ENCODE measurements around the gene SLC1A7. TPM values are rescaled to one million over a fixed set of nuclear protein-coding genes. Genes with fewer than 3 reads are reported as not detected.

SLC1A7 gene
- total and polyA plus RNA-seq, 4 experiments from 2014 or later = not detected

- Histone ChIP-seq H3K9me3 (ENCODE audit: control insufficient read depth in 1 of 2, low read length in 2 of 2) (no peaks in the 10 kb centered on the region), H3K4me1 (ENCODE audit: insufficient read depth, low read length) (no peaks in the 10 kb centered on the region), H3K27me3 (ENCODE audit: insufficient read depth, low read length) (no peaks in the 10 kb centered on the region), H3K4me3 (ENCODE audit: low read length in 2 of 2) (no peak overlapping the region), H3K27ac (ENCODE audit: low read depth, low read length) (no peak overlapping the region), H3K36me3 (ENCODE audit: insufficient read depth, low read length) (no peaks in the 10 kb centered on the region)
- no peak overlapping the region for H3K27ac Mint-ChIP-seq
- H3K9me3 Mint-ChIP-seq = no peaks in the 10 kb centered on the region
- peaks cover 0 to 2% of the 10 kb centered on the region in 2 donors for H3K27me3 Mint-ChIP-seq
- H3K36me3 Mint-ChIP-seq = no peaks in the 10 kb centered on the region
- H3K4me3 Mint-ChIP-seq = no peak overlapping the region
- H3K4me1 Mint-ChIP-seq = no peaks in the 10 kb centered on the region
- CTCF ChIA-PET (ENCODE audit: partially characterized antibody) = no interaction called here
- intact Hi-C loops (cut with micrococcal nuclease) = no loop called here
- DNase-seq = no peak
- POLR2A ChIA-PET (ENCODE audit: partially characterized antibody) = no interaction called here
These were observed 14.9 kb downstream of the SLC1A7 start for GRCh38 chr1:53127546-53127945.

GRCh38 chr1:53126495-53126894 is 15.9 kb downstream of the SLC1A7 start:
- H3K4me1 ChIP-seq (ENCODE audit: insufficient read depth, low read length) = no peaks in the 10 kb centered on the region
- no peak overlapping the region for H3K4me3 ChIP-seq (ENCODE audit: low read length in 2 of 2)
- Mint-ChIP-seq H3K27ac (no peak overlapping the region), H3K9me3 (no peaks in the 10 kb centered on the region), H3K36me3 (no peaks in the 10 kb centered on the region), H3K27me3 (peaks cover 0 to 2% of the 10 kb centered on the region in 2 donors), H3K4me3 (no peak overlapping the region), H3K4me1 (no peaks in the 10 kb centered on the region)
- ChIA-PET CTCF (ENCODE audit: partially characterized antibody) (no interaction called here), POLR2A (ENCODE audit: partially characterized antibody) (no interaction called here)
- no peak overlapping the region for H3K27ac ChIP-seq (ENCODE audit: low read depth, low read length)
- no peaks in the 10 kb centered on the region for H3K9me3 ChIP-seq (ENCODE audit: control insufficient read depth in 1 of 2, low read length in 2 of 2)
- no peaks in the 10 kb centered on the region for H3K27me3 ChIP-seq (ENCODE audit: insufficient read depth, low read length)
- intact Hi-C loops (cut with micrococcal nuclease) = no loop called here
- H3K36me3 ChIP-seq (ENCODE audit: insufficient read depth, low read length) = no peaks in the 10 kb centered on the region
- no peak for DNase-seq

- H3K4me1 Mint-ChIP-seq = no peaks in the 10 kb centered on the region
- H3K4me1 ChIP-seq (ENCODE audit: insufficient read depth, low read length) = no peaks in the 10 kb centered on the region
- peaks cover 0 to 7% of the 10 kb centered on the region in 2 donors for H3K27me3 Mint-ChIP-seq
- no peaks in the 10 kb centered on the region for H3K36me3 ChIP-seq (ENCODE audit: insufficient read depth, low read length)
- intact Hi-C loops (cut with micrococcal nuclease) = no loop called here
- ChIA-PET CTCF (ENCODE audit: partially characterized antibody) (no interaction called here), POLR2A (ENCODE audit: partially characterized antibody) (no interaction called here)
- no peaks in the 10 kb centered on the region for H3K27me3 ChIP-seq (ENCODE audit: insufficient read depth, low read length)
- no peaks in the 10 kb centered on the region for H3K9me3 ChIP-seq (ENCODE audit: control insufficient read depth in 1 of 2, low read length in 2 of 2)
- H3K4me3 Mint-ChIP-seq = no peak overlapping the region
- DNase-seq = no peak
- no peak overlapping the region for H3K27ac ChIP-seq (ENCODE audit: low read depth, low read length)
- H3K4me3 ChIP-seq (ENCODE audit: low read length in 2 of 2) = no peak overlapping the region
- H3K27ac Mint-ChIP-seq = no peak overlapping the region
- no peaks in the 10 kb centered on the region for H3K36me3 Mint-ChIP-seq
- no peaks in the 10 kb centered on the region for H3K9me3 Mint-ChIP-seq
These were observed 16.6 kb downstream of the SLC1A7 start for GRCh38 chr1:53125623-53126360.

- Mint-ChIP-seq H3K4me1 (no peaks in the 10 kb centered on the region), H3K4me3 (no peak overlapping the region), H3K36me3 (no peaks in the 10 kb centered on the region), H3K27me3 (peaks cover 0 to 9% of the 10 kb centered on the region in 2 donors), H3K27ac (no peak overlapping the region), H3K9me3 (no peaks in the 10 kb centered on the region)
- Histone ChIP-seq H3K27ac (ENCODE audit: low read depth, low read length) (no peak overlapping the region), H3K36me3 (ENCODE audit: insufficient read depth, low read length) (no peaks in the 10 kb centered on the region), H3K4me1 (ENCODE audit: insufficient read depth, low read length) (no peaks in the 10 kb centered on the region), H3K4me3 (ENCODE audit: low read length in 2 of 2) (no peak overlapping the region), H3K9me3 (ENCODE audit: control insufficient read depth in 1 of 2, low read length in 2 of 2) (no peaks in the 10 kb centered on the region), H3K27me3 (ENCODE audit: insufficient read depth, low read length) (no peaks in the 10 kb centered on the region)
- intact Hi-C loops (cut with micrococcal nuclease) = no loop called here
- no peak for DNase-seq
- ChIA-PET POLR2A (ENCODE audit: partially characterized antibody) (no interaction called here), CTCF (ENCODE audit: partially characterized antibody) (no interaction called here)
These were observed 17.3 kb downstream of the SLC1A7 start for GRCh38 chr1:53125122-53125521.

- H3K9me3 Mint-ChIP-seq = no peaks in the 10 kb centered on the region
- no peaks in the 10 kb centered on the region for H3K27me3 ChIP-seq (ENCODE audit: insufficient read depth, low read length)
- H3K9me3 ChIP-seq (ENCODE audit: control insufficient read depth in 1 of 2, low read length in 2 of 2) = no peaks in the 10 kb centered on the region
- intact Hi-C loops (cut with micrococcal nuclease) = no loop called here
- no peak for DNase-seq
- ChIA-PET POLR2A (ENCODE audit: partially characterized antibody) (no interaction called here), CTCF (ENCODE audit: partially characterized antibody) (no interaction called here)
- peaks cover 0 to 9% of the 10 kb centered on the region in 2 donors for H3K27me3 Mint-ChIP-seq
- H3K4me3 Mint-ChIP-seq = no peak overlapping the region
- H3K36me3 ChIP-seq (ENCODE audit: insufficient read depth, low read length) = no peaks in the 10 kb centered on the region
- H3K27ac ChIP-seq (ENCODE audit: low read depth, low read length) = no peak overlapping the region
- no peak overlapping the region for H3K4me3 ChIP-seq (ENCODE audit: low read length in 2 of 2)
- no peaks in the 10 kb centered on the region for H3K36me3 Mint-ChIP-seq
- H3K27ac Mint-ChIP-seq = no peak overlapping the region
- no peaks in the 10 kb centered on the region for H3K4me1 Mint-ChIP-seq
- H3K4me1 ChIP-seq (ENCODE audit: insufficient read depth, low read length) = no peaks in the 10 kb centered on the region
These were observed 18.8 kb downstream of the SLC1A7 start for GRCh38 chr1:53123453-53124140.

- Histone ChIP-seq H3K4me1 (ENCODE audit: insufficient read depth, low read length) (no peaks in the 10 kb centered on the region), H3K9me3 (ENCODE audit: control insufficient read depth in 1 of 2, low read length in 2 of 2) (no peaks in the 10 kb centered on the region), H3K27ac (ENCODE audit: low read depth, low read length) (no peak overlapping the region), H3K27me3 (ENCODE audit: insufficient read depth, low read length) (no peaks in the 10 kb centered on the region), H3K4me3 (ENCODE audit: low read length in 2 of 2) (no peak overlapping the region), H3K36me3 (ENCODE audit: insufficient read depth, low read length) (no peaks in the 10 kb centered on the region)
- ChIA-PET POLR2A (ENCODE audit: partially characterized antibody) (no interaction called here), CTCF (ENCODE audit: partially characterized antibody) (no interaction called here)
- no peaks in the 10 kb centered on the region for H3K4me1 Mint-ChIP-seq
- no peak overlapping the region for H3K4me3 Mint-ChIP-seq
- no peaks in the 10 kb centered on the region for H3K36me3 Mint-ChIP-seq
- peaks cover 0 to 9% of the 10 kb centered on the region in 2 donors for H3K27me3 Mint-ChIP-seq
- no peak overlapping the region for H3K27ac Mint-ChIP-seq
- no peaks in the 10 kb centered on the region for H3K9me3 Mint-ChIP-seq
- intact Hi-C loops (cut with micrococcal nuclease) = no loop called here
- DNase-seq = no peak
These were observed 19.5 kb downstream of the SLC1A7 start for GRCh38 chr1:53122961-53123413.

- Mint-ChIP-seq H3K4me1 (no peaks in the 10 kb centered on the region), H3K27ac (no peak overlapping the region), H3K27me3 (peaks cover 0 to 7% of the 10 kb centered on the region in 2 donors), H3K36me3 (no peaks in the 10 kb centered on the region), H3K4me3 (no peak overlapping the region), H3K9me3 (no peaks in the 10 kb centered on the region)
- H3K4me1 ChIP-seq (ENCODE audit: insufficient read depth, low read length) = no peaks in the 10 kb centered on the region
- no peak for DNase-seq
- no peak overlapping the region for H3K4me3 ChIP-seq (ENCODE audit: low read length in 2 of 2)
- ChIA-PET POLR2A (ENCODE audit: partially characterized antibody) (no interaction called here), CTCF (ENCODE audit: partially characterized antibody) (no interaction called here)
- no peaks in the 10 kb centered on the region for H3K9me3 ChIP-seq (ENCODE audit: control insufficient read depth in 1 of 2, low read length in 2 of 2)
- H3K27me3 ChIP-seq (ENCODE audit: insufficient read depth, low read length) = no peaks in the 10 kb centered on the region
- no peaks in the 10 kb centered on the region for H3K36me3 ChIP-seq (ENCODE audit: insufficient read depth, low read length)
- no peak overlapping the region for H3K27ac ChIP-seq (ENCODE audit: low read depth, low read length)
- intact Hi-C loops (cut with micrococcal nuclease) = no loop called here
These were observed 20.1 kb downstream of the SLC1A7 start for GRCh38 chr1:53122201-53122885.
